ENCODE data around the gene MASP1.

GRCh38 chr3:187209491-187209890 lies 82.0 kb downstream of the MASP1 start:
- TF ChIP-seq, protein P1, sequence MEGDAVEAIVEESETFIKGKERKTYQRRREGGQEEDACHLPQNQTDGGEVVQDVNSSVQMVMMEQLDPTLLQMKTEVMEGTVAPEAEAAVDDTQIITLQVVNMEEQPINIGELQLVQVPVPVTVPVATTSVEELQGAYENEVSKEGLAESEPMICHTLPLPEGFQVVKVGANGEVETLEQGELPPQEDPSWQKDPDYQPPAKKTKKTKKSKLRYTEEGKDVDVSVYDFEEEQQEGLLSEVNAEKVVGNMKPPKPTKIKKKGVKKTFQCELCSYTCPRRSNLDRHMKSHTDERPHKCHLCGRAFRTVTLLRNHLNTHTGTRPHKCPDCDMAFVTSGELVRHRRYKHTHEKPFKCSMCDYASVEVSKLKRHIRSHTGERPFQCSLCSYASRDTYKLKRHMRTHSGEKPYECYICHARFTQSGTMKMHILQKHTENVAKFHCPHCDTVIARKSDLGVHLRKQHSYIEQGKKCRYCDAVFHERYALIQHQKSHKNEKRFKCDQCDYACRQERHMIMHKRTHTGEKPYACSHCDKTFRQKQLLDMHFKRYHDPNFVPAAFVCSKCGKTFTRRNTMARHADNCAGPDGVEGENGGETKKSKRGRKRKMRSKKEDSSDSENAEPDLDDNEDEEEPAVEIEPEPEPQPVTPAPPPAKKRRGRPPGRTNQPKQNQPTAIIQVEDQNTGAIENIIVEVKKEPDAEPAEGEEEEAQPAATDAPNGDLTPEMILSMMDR (IDR thresholded peaks at IDR 0.05): no peak
- TF ChIP-seq REST (IDR thresholded peaks at IDR 0.05; ENCODE audit: insufficient read depth in 1 of 2, low read depth in 2 of 2, low read length in 1 of 2) (no peak), SIN3A (IDR thresholded peaks at IDR 0.05; ENCODE audit: borderline replicate concordance, insufficient read depth, low read depth, low read length) (no peak)
